HG02852 (cell line): ENCODE data around the gene VAPA.

Experiments
- ATAC-seq: cut with Tn5 transposase; IDR thresholded peaks from one replicate; pipeline ENCODE4 v1.9.1; 2021; ENCODE audit warnings: mild to moderate bottlenecking, moderate library complexity; ENCODE audit not compliant: unreplicated experiment

VAPA gene, protein sequence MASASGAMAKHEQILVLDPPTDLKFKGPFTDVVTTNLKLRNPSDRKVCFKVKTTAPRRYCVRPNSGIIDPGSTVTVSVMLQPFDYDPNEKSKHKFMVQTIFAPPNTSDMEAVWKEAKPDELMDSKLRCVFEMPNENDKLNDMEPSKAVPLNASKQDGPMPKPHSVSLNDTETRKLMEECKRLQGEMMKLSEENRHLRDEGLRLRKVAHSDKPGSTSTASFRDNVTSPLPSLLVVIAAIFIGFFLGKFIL

DNA sequence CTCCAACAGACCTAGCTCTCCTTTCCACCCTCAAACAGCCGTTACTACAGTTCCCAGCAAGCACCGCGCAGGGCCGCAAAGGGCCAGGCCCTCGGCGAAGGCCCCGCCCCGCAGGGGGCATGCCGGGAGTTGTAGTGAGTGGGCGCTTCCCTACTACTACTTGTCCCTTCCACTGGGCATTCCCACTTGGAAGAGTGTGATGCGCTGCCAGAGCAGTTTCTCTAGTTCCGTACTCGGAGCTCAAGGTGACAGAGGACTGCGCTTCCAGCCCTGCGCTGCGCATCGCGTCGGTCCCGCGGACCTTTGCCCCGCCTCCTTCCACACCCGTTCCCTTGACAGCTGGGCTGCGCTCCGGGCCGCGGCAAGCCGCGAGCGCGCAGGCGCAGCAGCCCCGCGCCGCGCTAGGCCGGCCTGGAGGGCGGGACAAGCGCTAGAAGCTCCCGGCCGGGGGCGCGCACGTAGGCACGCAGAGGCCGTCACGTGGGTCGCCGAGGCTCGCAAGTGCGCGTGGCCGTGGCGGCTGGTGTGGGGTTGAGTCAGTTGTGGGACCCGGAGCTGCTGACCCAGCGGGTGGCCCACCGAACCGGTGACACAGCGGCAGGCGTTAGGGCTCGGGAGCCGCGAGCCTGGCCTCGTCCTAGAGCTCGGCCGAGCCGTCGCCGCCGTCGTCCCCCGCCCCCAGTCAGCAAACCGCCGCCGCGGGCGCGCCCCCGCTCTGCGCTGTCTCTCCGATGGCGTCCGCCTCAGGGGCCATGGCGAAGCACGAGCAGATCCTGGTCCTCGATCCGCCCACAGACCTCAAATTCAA, at the start of gene VAPA:
Gene VAPA, plus strand, starts transcription at position 491 of the 808 bp plus-strand sequence. Its CDS starts 241 bp downstream, at position 732.
- peak; percentile 82 for ATAC-seq

DNA sequence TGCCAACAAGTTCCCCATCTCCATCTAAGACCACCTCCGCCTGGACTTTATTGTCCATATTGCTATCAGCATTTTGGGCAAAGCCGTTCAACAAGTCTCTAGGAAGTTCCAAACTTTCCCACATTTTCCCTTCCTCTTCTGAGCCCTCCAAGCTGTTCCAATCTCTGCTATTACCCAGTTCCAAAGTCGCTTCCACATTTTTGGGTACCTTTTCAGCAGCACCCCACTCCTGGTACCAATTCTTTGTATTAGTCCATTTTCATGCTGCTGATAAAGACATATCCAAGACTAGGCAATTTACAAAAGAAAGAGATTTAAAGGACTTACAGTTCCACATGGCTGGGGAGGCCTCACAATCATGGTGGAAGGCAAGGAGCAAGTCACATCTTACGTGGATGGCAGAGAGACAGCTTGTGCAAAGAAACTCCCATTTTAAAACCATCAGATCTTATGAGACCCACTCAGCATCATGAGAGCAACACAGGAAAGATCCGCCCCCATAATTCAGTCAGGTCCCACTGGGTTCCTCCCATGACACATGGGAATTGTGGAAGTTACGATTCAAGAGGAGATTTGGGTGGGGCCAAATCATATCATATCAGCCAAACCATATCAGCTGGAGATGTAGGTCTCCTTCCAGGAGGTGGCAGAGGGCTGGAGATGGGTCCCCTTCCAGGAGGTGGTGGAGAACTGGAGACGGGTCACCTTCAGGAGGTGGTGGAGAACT, 47.9 kb upstream of the VAPA start:
- no peak for ATAC-seq

DNA sequence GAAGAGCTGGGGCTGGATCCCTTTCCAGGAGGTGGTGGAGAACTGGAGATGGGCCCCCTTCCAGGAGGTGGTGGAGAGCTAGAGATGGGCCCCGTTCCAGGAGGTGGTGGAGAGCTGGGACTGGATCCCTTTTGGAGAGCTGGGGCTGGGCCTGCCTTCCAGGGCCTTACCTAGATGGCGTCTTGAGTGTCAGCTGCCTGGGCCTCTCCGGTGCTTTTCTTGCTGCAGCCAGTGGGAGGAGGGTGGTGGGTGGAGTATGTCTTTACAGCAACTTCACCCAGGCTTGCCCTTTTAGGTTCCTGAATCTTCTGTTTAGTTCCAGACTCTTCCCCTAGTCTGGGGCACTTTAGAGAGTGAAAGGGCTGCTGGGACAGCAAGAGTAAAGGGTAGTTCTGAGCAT, 47.2 kb upstream of the VAPA start:
- ATAC-seq = no peak

DNA sequence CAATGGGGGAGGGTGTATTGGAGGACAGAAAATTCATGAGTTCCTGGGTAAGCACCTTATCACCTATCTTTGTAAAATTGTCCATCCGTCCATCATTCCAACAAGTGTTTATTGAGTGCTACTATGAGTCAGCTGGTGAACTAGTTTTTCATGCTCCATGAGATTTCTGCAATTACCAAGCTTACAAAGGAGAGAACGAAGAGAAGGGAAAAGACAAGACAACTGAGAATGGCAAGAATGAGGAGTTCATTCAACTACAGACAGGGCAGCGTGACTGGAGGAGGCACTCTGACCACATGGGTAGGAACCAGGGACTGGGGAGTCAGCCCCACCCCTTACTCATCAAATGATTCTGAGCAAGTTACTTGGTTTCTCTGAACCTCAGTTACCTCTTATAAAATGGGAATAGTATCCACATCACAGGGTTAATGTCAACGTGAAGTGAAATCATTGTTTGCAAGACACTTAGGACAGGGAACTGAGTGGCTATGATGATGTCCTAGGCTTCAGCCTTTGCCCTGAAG, 46.7 kb upstream of the VAPA start:
- no peak for ATAC-seq

DNA sequence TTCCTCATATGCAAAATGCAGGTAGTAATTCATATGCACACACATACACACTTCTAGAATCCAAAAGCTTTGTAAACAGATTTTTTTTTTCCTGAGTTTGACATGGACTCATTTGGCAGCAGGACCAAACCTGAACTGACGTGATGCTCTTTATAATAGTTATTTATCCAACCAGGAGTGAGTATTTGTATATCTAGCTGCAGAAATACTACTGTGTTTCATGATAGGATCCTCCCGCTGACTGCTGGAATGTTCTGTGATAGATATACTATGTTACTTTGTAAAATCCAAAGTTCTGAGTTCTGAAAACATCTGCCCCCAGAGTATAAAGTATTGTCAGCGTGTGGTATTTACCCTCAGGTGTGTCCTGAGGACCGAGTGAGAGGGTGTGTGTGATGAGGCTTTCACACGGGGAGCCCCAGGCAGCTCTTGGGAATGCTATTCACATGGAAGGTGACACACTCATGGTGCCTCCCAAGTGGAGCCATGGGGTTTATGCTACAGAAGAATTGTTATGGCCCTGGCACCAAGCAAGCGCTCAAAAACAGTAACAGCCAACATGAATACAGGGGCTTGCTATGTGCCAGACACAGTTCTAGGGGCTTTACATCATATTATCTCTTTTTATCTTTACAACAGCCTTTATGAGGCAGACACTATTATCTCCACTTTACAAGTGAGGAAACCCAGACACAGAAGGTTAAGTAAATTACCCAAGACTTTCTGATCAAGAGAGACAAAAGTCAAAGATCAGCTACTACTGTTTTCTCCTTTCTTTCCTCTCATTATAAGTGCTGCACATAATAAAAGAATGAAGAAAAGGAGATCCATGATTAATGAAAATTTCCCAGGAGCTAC, 44.7 kb upstream of the VAPA start:
- no peak for ATAC-seq

DNA sequence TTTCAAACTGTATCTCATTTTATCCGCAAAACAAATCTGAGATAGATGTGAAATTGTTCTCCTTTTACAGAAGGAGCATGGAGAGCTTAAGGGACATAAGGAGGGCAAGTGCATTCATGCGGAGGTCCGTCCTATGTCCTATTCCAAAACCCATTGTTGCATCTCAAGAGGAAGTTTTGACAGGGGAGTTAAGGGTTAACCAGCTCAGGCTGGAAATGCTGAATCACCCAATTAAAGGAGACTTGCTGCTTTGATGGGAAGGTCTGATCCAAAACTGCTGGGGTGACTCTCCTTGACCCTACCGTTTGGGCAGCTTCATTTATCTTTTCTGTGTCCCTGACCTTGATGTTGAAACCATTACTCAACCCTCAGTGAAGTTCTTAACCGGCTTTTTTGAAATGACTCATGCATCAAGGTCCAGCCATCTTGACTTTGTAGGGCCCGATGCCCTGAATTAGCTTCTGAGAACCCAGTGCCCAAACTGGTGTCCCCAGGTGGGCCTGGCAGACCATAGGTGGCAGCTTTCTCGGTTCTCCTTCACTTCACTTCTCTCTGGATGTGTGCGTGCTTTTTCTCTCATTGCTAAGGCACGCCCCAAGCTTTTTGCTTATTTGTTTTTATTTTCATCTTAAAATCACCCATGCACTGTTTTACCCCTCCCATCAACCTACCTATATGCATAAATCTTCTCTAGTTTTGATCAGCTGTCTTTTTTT, 43.9 kb upstream of the VAPA start:
- peak; percentile 68 for ATAC-seq

DNA sequence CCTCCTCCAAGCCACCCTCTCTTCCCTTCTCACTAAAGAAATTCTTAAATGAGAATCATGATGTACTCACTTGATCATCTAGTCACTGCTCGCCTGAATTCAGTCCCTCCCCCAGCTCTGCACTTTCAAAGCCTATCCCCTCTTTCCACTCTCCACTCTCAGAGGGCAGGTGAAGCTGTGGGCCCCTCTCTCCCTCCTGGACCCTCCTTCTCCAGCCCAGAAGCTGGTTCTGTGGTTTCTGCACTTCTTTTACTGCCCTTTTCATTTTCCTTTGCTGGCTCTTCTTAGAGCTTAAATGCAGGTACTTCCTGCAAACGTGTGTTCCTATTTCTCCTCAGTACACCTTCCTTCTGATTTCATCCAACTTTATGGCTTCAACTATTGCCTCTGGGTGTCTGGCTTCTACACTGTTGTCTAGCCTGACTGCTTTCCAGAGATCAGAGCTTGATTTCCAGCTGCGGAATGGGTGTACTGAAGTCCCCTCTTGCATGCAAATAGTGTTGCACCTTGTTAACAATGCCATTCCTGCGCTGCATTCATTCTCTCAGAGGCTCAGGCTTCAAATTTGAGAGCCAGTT, 43.3 kb upstream of the VAPA start:
- peak; percentile 12 for ATAC-seq

DNA sequence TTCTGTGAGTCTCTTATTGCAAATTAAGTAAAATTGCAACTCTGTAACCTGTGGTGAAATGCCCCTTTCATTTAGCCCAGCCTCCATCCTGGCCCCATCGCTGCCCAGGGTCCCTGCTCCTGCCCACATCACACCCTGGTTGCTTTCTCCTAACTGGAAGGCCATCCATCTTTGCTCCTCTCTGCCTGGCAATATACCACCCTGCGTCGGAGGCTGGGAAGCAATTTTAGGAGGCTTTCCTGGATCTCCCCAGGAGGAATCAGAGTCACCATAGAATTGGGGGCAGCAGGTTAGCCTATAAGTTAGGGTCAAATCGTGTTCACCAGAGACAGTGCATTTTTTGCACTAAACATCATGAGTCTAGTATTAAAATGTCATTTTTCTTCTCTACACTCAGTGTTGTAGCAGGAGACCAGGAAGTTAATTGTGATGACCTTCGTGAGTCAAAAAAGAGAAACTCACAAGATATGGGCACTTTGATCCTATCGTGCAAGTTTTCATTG, 42.5 kb upstream of the VAPA start:
- no peak for ATAC-seq

DNA sequence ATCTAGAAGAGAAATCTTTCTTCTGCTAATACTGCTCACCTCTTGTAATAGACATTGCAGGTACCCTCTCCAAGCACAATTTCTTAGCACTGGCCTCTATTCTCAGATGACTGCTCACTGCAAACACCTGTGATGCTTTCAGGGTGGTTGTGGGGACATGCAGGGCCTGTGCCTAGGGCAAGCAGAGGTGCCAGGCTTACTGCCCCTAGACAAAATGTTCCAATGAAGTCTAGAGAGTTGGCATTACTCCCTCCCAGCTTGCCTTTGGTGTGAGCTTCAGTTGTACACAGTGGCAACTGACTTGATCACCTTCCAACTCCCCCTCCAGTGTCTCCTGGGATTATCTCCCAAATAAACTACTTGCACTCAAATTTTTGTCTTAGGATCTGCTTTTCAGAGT, 41.0 kb upstream of the VAPA start:
- no peak for ATAC-seq

DNA sequence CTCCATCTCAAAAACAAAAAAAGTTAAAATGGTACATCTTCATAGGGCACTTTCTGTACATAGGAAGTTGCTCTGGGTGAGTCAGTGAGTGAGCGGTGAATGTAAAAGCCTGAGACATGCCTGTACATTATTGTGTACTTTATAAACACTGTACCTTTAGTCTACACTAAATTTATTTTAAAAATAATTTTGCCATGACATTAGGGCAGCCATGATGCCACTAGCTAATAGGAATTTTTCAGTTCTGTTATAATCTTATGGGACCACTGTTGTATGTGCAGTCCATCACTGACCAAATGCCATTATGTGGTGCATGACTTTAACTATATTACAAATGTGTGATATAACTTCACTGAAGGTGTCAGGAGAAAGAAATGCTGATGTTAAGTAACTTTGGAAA, 39.1 kb upstream of the VAPA start:
- ATAC-seq = no peak

DNA sequence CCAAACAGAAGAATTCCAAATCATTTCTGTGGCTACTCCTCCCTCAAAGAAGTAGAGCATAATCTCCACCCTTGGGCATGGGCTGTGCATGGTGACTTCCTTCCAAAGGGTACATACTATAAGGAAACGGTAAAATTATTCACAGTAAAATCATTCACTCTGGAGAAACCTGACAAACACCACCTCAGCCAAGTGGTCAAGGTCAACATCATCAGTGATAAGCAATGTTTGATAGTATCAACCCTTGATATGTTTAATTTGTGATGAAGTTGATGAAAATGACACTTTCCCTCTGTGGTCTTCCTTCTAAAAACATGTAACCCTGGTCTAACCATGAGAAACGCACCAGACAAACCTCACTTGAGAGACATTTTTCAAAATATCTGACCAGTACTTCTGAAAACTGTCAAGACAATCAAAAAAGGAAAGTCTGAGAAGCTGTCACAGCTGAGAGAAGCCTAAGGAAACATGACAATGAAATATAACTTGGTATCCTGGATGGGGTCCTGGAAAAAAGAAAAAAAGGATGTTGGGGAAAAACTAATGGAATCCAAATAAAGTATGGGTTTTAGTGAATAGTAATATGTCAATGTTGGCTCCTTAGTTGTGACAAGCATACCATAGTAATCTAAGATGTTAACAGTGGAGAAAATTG, 37.5 kb upstream of the VAPA start:
- no peak for ATAC-seq

DNA sequence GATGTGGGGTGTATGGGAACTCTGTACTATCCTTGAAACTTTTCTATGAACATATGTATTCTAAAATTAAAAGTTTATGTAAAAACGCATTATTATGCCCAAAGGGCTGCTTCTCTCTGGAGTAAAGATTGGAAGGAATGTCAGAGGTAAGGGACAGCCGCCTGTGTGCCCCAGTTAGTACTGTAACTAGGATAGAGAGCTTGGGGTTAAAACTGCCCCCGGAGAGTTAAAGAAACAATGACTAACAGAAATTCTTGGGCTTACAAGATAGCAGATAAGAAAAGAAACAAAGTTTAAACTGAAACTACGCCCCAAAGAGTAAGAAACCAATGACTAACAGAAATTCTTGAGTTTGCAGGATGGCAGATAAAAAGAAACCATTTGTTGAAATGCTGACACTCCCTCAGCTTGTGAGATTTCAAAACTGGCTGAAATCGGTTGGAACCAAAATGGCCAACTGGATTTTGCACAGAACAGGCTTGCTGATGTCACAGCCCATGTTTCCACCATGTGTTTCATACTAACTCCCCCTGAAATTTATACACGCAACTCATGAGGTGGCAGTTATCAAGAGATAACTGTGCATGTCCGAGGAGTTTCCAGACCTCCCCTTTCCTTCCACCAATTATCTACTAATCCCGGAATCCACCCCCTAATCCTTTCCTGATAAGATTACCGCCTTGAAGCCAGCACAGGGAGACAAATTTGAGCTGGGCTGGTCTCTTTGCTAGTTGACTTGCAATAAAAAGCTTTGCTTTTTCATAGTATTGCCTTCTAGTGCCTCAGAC, 36.8 kb upstream of the VAPA start:
- no peak for ATAC-seq

DNA sequence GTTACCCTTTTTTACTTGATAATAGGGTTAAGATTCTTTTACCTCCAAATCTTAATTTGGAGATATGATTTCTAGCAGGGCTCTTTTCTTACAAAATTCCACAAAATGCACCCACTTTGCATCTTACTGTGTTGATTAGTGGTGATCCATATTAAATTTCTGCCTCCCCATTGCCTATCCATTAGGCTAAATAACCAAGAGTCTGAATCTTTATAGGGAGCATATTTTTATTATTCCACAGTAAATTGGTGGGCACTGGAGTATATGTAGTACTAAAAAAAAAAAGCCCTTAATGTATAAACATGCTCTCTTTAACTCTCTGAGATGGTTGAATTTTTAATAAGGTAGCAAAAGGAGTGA, 36.2 kb upstream of the VAPA start:
- ATAC-seq = no peak

DNA sequence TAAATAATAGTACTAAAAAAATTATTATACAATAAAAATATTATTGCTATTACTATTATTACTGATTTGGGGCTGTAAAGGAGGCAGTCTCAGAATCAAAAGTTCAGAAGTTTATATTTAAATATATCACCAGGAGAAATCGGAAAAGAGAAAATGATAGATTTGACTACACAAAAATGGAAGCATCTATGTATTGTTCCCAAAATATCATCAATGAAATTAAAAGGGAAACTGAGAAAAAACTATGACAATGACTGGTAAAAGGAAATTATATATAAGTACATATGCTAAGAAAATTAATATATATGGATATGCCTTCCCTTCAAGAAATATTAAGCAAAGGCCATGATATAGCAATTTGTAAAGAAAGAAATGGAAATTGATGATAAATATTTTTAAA, 35.7 kb upstream of the VAPA start:
- ATAC-seq = no peak

DNA sequence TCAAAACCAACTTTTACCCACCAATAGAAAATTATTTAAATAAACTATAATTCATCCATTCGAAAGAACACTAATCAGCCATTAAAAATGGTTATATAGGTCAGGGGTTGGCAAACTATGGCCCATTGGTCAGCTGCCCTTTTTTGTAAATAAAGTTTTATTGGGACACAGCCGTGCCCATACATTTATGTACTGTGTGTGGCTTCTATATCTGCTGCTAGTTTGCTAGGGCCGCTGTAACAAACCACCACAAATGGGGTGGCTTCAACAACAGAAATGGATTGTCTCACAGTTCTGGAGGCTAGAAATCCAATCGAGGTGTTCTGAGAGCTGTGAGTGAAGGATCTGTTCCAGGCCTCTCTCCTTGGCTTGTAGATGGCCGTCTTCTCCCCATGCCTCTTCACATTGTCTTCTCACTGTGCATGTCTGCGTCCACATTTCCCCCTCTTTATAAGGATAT, 35.0 kb upstream of the VAPA start:
- no peak for ATAC-seq

DNA sequence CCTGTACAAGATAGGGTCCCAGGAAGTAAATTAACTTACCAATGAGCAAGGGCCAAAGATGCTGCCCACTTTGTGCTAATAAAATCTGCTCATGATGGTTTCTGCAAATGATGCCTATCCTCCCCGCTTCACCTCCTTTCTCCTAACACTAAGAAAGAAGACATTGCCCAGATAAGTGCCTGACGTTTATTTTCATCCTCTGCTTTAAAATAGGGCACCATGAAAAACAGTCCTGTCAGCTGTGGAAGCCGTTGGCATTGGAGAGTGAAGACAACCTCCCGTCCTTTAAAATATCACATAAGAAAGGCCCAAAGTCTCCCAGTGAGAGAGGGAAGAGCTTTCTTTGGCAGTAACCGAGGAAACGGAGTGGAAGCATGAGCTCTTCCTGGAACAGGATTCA, 29.7 kb upstream of the VAPA start:
- no peak for ATAC-seq

DNA sequence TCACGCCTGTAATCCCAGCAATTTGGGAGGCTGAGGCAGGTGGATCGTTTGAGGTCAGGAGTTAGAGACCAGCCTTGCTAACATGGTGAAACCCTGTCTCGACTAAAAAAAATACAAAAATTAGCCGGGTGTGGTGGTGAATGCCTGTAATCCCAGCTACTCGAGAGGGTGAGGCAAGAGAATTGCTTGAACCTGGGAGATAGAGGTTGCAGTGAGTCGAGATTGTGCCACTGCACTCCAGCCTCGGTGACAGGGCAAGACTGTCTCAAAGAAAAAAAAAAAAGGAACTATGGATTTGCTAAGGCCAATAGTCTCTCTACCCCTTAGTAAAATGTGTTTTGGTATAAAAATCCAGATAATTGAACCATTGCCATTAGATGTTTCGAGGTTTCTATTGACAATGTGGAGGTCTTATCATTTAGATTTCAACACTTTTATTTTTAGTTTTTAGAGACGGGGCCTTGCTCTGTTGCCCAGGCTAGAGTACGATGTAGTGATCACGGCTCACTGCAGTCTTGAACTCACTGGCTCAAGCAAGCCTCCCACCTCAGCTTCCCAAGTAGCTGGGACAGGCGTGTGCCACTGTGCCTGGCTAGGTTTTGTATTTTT, 29.2 kb upstream of the VAPA start:
- ATAC-seq = no peak
